Neuronal stem cell (in vitro differentiated cells): Measurements from ENCODE around the gene CHL1.

Experiments used
- DNase-seq: peaks from one replicate; pipeline ENCODE4 v3.0.0-alpha.2; 2013; ENCODE audit warnings: low spot score
- H2AFZ ChIP-seq: one replicate; pipeline ENCODE4 v1.6.1; 2013; ENCODE audit warnings: mild to moderate bottlenecking, low read length, inconsistent platforms
- H2AK5ac ChIP-seq: 2 replicates; pipeline ENCODE4 v1.6.1; 2013; ENCODE audit warnings: low read depth, mild to moderate bottlenecking, inconsistent platforms, low read length, moderate library complexity, mixed read lengths
- H2BK120ac ChIP-seq: 2 replicates; pipeline ENCODE4 v1.6.1; 2013; ENCODE audit warnings: low read depth, mild to moderate bottlenecking, inconsistent platforms, low read length, moderate library complexity, mixed read lengths
- H2BK12ac ChIP-seq: one replicate; pipeline ENCODE4 v1.6.1; 2013; ENCODE audit warnings: low read length, inconsistent platforms
- H2BK15ac ChIP-seq: 2 replicates; pipeline ENCODE4 v1.6.1; 2013; ENCODE audit warnings: mild to moderate bottlenecking, low read length, inconsistent platforms, mixed read lengths
- H2BK5ac ChIP-seq: one replicate; pipeline ENCODE4 v1.6.1; 2013; ENCODE audit warnings: inconsistent platforms, mild to moderate bottlenecking, low read length, moderate library complexity
- H3K14ac ChIP-seq: one replicate; pipeline ENCODE4 v1.6.1; 2013; ENCODE audit warnings: low read length, inconsistent platforms
- H3K18ac ChIP-seq: 2 replicates; pipeline ENCODE4 v1.6.1; 2013; ENCODE audit warnings: low read length, inconsistent platforms
- H3K23ac ChIP-seq: 2 replicates; pipeline ENCODE4 v1.6.1; 2013; ENCODE audit warnings: low read depth, mild to moderate bottlenecking, mixed read lengths, low read length, inconsistent platforms; ENCODE audit not compliant: poor library complexity
- H3K27ac ChIP-seq: replicated peaks from 3 replicates; pipeline ENCODE4 v1.5.1; 2013; ENCODE audit warnings: low read length, inconsistent platforms
- H3K27me3 ChIP-seq, 3 experiments: 2 replicates each; pipeline ENCODE4 v1.6.1; 2013; ENCODE audit warnings: low read length in 3 of 3, mild to moderate bottlenecking in 2 of 3, inconsistent platforms in 1 of 3, low read depth in 1 of 3, mixed read lengths in 1 of 3, moderate library complexity in 1 of 3; ENCODE audit not compliant: control insufficient read depth in 3 of 3, insufficient read depth in 3 of 3
- H3K36me3 ChIP-seq, 2 donors: replicated peaks in 1 of 2; 2 replicates each; pipeline ENCODE4 v1.6.1; 2013; ENCODE audit warnings: low read length in 2 of 2; ENCODE audit not compliant: control insufficient read depth in 2 of 2, insufficient read depth in 2 of 2
- H3K4ac ChIP-seq: 2 replicates; pipeline ENCODE4 v1.6.1; 2013; ENCODE audit warnings: inconsistent platforms, mild to moderate bottlenecking, low read length, moderate library complexity
- H3K4me1 ChIP-seq, 2 donors: 1 replicate in 1 of 2; 2 replicates in 1 of 2; pipeline ENCODE4 v1.6.1; 2013; ENCODE audit warnings: low read length in 2 of 2, low read depth in 1 of 2; ENCODE audit not compliant: control insufficient read depth in 2 of 2, insufficient read depth in 1 of 2
- H3K4me2 ChIP-seq: one replicate; pipeline ENCODE4 v1.6.1; 2013; ENCODE audit warnings: mild to moderate bottlenecking, low read length, inconsistent platforms; ENCODE audit not compliant: insufficient read depth, poor library complexity, severe bottlenecking
- H3K4me3 ChIP-seq, 2 donors: 2 replicates each; pipeline ENCODE4 v1.5.1; 2013; ENCODE audit warnings: low read length in 2 of 2, mild to moderate bottlenecking in 2 of 2, inconsistent platforms in 1 of 2, moderate library complexity in 1 of 2
- H3K79me1 ChIP-seq: one replicate; pipeline ENCODE4 v1.6.1; 2013; ENCODE audit warnings: low read depth, mild to moderate bottlenecking, inconsistent platforms, low read length, moderate library complexity
- H3K9ac ChIP-seq: one replicate; pipeline ENCODE4 v1.6.1; 2013; ENCODE audit warnings: mild to moderate bottlenecking, low read depth, low read length, inconsistent platforms; ENCODE audit not compliant: poor library complexity
- H3K9me3 ChIP-seq, 2 donors: replicated peaks in 1 of 2; 2 replicates each; pipeline versions ENCODE3 to v1.6.1; 2013; ENCODE audit warnings: low read length in 2 of 2, mild to moderate bottlenecking in 2 of 2, inconsistent platforms in 1 of 2, low read depth in 1 of 2, mixed read lengths in 1 of 2, moderate library complexity in 1 of 2; ENCODE audit not compliant: control insufficient read depth in 2 of 2, insufficient read depth in 1 of 2
- H4K8ac ChIP-seq: one replicate; pipeline ENCODE4 v1.6.1; 2013; ENCODE audit warnings: low read depth, mild to moderate bottlenecking, inconsistent platforms, low read length, moderate library complexity
- H4K91ac ChIP-seq: one replicate; pipeline ENCODE4 v1.6.1; 2013; ENCODE audit warnings: low read length, low read depth, mild to moderate bottlenecking, inconsistent platforms; ENCODE audit not compliant: poor library complexity
- WGBS, 2 donors: extraction: QIAGEN DNeasy Blood & Tissue Kit; methylation state at CpG; one replicate each; pipeline ENCODE4 v1.1.7; 2013; ENCODE audit warnings: missing lambda C conversion rate in 2 of 2, mixed read lengths in 1 of 2; ENCODE audit not compliant: insufficient read length in 2 of 2, insufficient replicate concordance in 1 of 2; ENCODE audit errors: extremely low coverage in 2 of 2; 5-methylcytosine and 5-hydroxymethylcytosine counted together

The CHL1 gene

DNA sequence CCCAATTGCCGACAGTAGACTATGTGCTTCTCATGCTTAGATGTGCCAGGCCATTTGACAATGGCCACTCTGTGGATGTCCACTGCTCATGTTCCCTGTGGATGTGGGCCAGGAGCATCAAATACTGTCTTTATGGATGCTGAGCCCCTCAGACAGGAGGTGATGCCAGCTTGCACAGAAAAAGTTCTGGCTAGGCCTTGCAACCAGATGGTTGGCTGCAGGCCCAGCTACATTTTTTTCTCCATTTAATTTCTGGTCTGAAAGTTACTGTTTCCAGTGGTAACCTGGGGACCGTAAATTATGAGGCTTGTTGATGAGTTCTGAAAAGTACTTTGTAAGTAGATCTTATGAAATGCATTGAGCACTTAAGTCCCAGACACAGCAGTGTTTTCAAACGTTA lies 228.5 kb downstream of the CHL1 start:
- Histone ChIP-seq H3K27me3 (no peaks in the 10 kb centered on the region), H3K4me1 (no peaks in the 10 kb centered on the region), H2BK12ac (no peak overlapping the region), H3K9ac (no peak overlapping the region), H2BK5ac (no peak overlapping the region), H3K23ac (no peak overlapping the region), H3K79me1 (no peaks in the 10 kb centered on the region), H2AK5ac (no peak overlapping the region), H3K9me3 (peaks cover 0 to 2% of the 10 kb centered on the region in 2 donors), H3K36me3 (no peaks in the 10 kb centered on the region), H3K14ac (no peak overlapping the region), H2AFZ (no peak overlapping the region), H3K18ac (no peak overlapping the region), H2BK15ac (no peak overlapping the region), H3K4me2 (no peak overlapping the region), H3K4ac (no peak overlapping the region), H3K4me3 (no peak overlapping the region), H2BK120ac (no peak overlapping the region), H4K8ac (no peak overlapping the region), H4K91ac (no peak overlapping the region), H3K27ac (no peak overlapping the region)
- no CpG with 5 or more reads among the region's 3 CpGs for whole genome bisulfite sequencing, 2 donors
- DNase-seq, result no peak

DNA sequence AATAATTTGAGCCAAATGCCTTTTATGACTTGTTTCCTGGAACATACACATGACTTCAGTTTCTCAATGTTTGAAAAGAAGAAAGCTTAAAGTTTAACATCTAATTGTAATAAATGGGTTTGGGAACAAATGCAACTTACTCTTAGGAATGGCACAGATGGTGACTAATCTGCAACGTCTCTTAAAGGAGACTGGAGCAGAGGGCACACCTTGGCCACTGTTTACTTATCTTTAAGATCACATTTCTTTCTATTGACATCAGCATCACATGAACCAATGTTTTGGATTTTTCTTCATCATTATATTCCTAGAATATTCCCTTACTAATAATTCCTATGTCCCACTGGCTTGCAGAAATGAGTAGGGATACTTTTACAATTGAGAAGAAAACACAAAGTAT lies 229.5 kb downstream of the CHL1 start:
- WGBS, 2 donors, result no CpG with 5 or more reads among the region's 1 CpG
- H3K4me2 ChIP-seq, result no peak overlapping the region
- H3K9ac ChIP-seq, result no peak overlapping the region
- H3K14ac ChIP-seq, result no peak overlapping the region
- H3K9me3 ChIP-seq, result peaks cover 0 to 2% of the 10 kb centered on the region in 2 donors
- H3K4me1 ChIP-seq, result no peaks in the 10 kb centered on the region
- H2AFZ ChIP-seq, result no peak overlapping the region
- no peak overlapping the region for H2AK5ac ChIP-seq
- no peaks in the 10 kb centered on the region for H3K36me3 ChIP-seq
- no peak overlapping the region for H2BK120ac ChIP-seq
- H3K23ac ChIP-seq, result no peak overlapping the region
- H4K8ac ChIP-seq, result no peak overlapping the region
- no peak overlapping the region for H3K18ac ChIP-seq
- H3K4ac ChIP-seq, result no peak overlapping the region
- H4K91ac ChIP-seq, result no peak overlapping the region
- H2BK12ac ChIP-seq, result no peak overlapping the region
- no peak overlapping the region for H2BK15ac ChIP-seq
- H3K27ac ChIP-seq, result no peak overlapping the region
- H3K79me1 ChIP-seq, result no peaks in the 10 kb centered on the region
- H3K27me3 ChIP-seq, result no peaks in the 10 kb centered on the region
- no peak overlapping the region for H2BK5ac ChIP-seq
- DNase-seq, result no peak
- no peak overlapping the region for H3K4me3 ChIP-seq

DNA sequence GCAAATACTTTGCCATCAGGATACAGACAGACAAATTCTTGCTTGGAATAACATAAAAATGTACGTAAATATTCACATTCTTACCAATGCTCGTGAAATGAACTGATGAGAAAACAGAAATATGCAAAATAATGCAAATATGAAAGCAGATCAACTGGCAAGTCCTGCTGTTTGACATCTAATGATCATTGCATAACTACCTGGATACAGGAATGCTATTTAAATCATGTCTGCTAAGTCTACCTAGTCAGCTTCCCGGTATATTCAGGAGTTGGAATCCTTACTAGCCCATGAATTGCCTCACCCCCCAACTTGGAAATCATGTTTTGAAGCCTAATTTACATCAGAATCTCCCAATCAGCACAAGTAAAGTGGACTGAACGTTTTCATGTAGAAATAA lies 230.6 kb downstream of the CHL1 start:
- Histone ChIP-seq H2BK15ac (no peak overlapping the region), H4K8ac (no peak overlapping the region), H3K27ac (no peak overlapping the region), H3K23ac (no peak overlapping the region), H2AK5ac (no peak overlapping the region), H3K36me3 (no peaks in the 10 kb centered on the region), H3K4me3 (no peak overlapping the region), H3K9ac (no peak overlapping the region), H2AFZ (no peak overlapping the region), H2BK12ac (no peak overlapping the region), H4K91ac (no peak overlapping the region), H3K4me2 (no peak overlapping the region), H3K9me3 (peaks cover 0 to 2% of the 10 kb centered on the region in 2 donors), H3K4me1 (no peaks in the 10 kb centered on the region), H2BK5ac (no peak overlapping the region), H3K18ac (no peak overlapping the region), H3K14ac (no peak overlapping the region), H3K4ac (no peak overlapping the region), H3K79me1 (no peaks in the 10 kb centered on the region), H2BK120ac (no peak overlapping the region), H3K27me3 (no peaks in the 10 kb centered on the region)
- DNase-seq, result no peak
- no CpG with 5 or more reads among the region's 4 CpGs for WGBS, 2 donors

DNA sequence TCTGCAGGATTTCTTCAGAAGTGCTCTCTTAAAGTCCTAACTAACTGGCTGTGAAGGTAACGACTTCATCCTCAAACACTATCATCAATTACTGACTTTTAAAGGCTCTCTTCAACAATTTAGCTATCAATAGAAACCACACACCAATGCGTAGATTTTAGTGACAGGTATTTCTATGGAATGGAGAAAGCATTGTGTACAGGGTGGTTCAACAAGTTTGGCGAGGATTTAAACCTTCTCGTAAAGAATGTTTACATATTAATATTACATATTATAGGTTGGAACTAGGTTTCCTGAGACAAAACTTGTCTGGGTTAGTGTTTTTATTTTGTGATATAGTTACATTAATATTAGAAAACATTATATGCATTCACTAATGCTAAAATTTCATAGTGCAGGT lies 233.6 kb downstream of the CHL1 start:
- H2AFZ ChIP-seq, result no peak overlapping the region
- no peak overlapping the region for H3K27ac ChIP-seq
- WGBS, 2 donors, result no CpG with 5 or more reads among the region's 4 CpGs
- H3K4ac ChIP-seq, result no peak overlapping the region
- no peak overlapping the region for H2BK15ac ChIP-seq
- H2AK5ac ChIP-seq, result no peak overlapping the region
- no peak overlapping the region for H3K4me2 ChIP-seq
- H3K23ac ChIP-seq, result no peak overlapping the region
- no peaks in the 10 kb centered on the region for H3K9me3 ChIP-seq
- H4K91ac ChIP-seq, result no peak overlapping the region
- H3K27me3 ChIP-seq, result no peaks in the 10 kb centered on the region
- H3K79me1 ChIP-seq, result no peaks in the 10 kb centered on the region
- H2BK120ac ChIP-seq, result no peak overlapping the region
- no peak overlapping the region for H3K4me3 ChIP-seq
- H4K8ac ChIP-seq, result no peak overlapping the region
- no peak overlapping the region for H2BK5ac ChIP-seq
- no peak overlapping the region for H2BK12ac ChIP-seq
- no peak overlapping the region for H3K14ac ChIP-seq
- no peaks in the 10 kb centered on the region for H3K36me3 ChIP-seq
- H3K18ac ChIP-seq, result no peak overlapping the region
- H3K9ac ChIP-seq, result no peak overlapping the region
- no peaks in the 10 kb centered on the region for H3K4me1 ChIP-seq
- no peak for DNase-seq
